Right cardiac atrium (tissue), 5 donors: Measurements from ENCODE around the gene BLOC1S4. TPM values are rescaled to one million over a fixed set of nuclear protein-coding genes. Genes with fewer than 3 reads are reported as not detected.

Experiments used
- ATAC-seq, 2 donors: fragments of 200-7000 bp; cut with Tn5 transposase; one replicate each; pipeline versions ENCODE4 v1.8.0 to v1.9.1; 2020; ENCODE audit warnings: moderate library complexity in 2 of 2, mild to moderate bottlenecking in 1 of 2
- DNase-seq, 3 donors: peaks; one replicate each; pipeline ENCODE4 v3.0.0-alpha.2; 2020
- H3K27ac ChIP-seq: one replicate; pipeline ENCODE4 v1.5.1; 2013; ENCODE audit warnings: mild to moderate bottlenecking, low read length, control low read depth, moderate library complexity
- H3K27me3 ChIP-seq: one replicate; pipeline ENCODE4 v1.6.1; 2013; ENCODE audit not compliant: control insufficient read depth, insufficient read depth
- H3K4me1 ChIP-seq: one replicate; pipeline ENCODE4 v1.6.1; 2013; ENCODE audit warnings: low read length; ENCODE audit not compliant: control insufficient read depth, insufficient read depth
- H3K4me3 ChIP-seq: one replicate; pipeline ENCODE4 v1.5.1; 2013; ENCODE audit warnings: low read length, control low read depth
- H3K9me3 ChIP-seq: one replicate; pipeline ENCODE4 v1.6.1; 2013; ENCODE audit warnings: low read length; ENCODE audit not compliant: control insufficient read depth
- WGBS: extraction: QIAGEN DNeasy Blood & Tissue Kit; methylation state at CpG from one replicate; pipeline ENCODE4 v1.1.7; 2013; 5-methylcytosine and 5-hydroxymethylcytosine counted together
- intact Hi-C, 4 donors: fragments of 100-400 bp; cut with DNase I; formaldehyde crosslinking; loops; one replicate each; pipeline versions ENCODE4 v1.11.0 to v1.14.0; 2022 to 2023
- polyA plus RNA-seq: library from polyadenylated mRNA; stranded (reverse); fragments of 200-250 nt; gene quantifications from one replicate; pipeline ENCODE4 v1.2.3, GENCODE V29; 2013
- total RNA-seq, 4 donors: library from RNA; stranded (reverse); fragmentation: NEBNext Ultra II Directional; extraction: Animal tissue kit (Norgen Biotek cat#: 25700); gene quantifications; one replicate each; pipeline ENCODE4 v1.2.1, GENCODE V29; 2021
- donor health status: healthy with polysubstance abuse.
- donor health status: DM: no; HTN: yes; CAD: no.
- donor health status: DM: no; HTN: no; CAD: no.
- donor health status: DM: no; HTN: yes; CAD: no; lungs with severe emphysema.
- donor health status: DM: yes; HTN: yes; CAD: no.

BLOC1S4 gene
- total and polyA plus RNA-seq, 5 donors = 7.0 to 9.1 (median 7.8) TPM

- Histone ChIP-seq H3K4me1 (peaks cover 9% of the 10 kb centered on the region), H3K9me3 (no peaks in the 10 kb centered on the region), H3K27me3 (no peaks in the 10 kb centered on the region), H3K4me3 (no peak overlapping the region), H3K27ac (peak overlapping the region; percentile 73)
- WGBS = 38% methylated on average over 20 of the region's 20 CpGs
- peak in 2 of 3 donors; percentile 83 for DNase-seq
- intact Hi-C loops = no loop called here
- peak; percentile 40 to 67 for ATAC-seq
Observed at GRCh38 chr4:6746721-6747293, 30.8 kb downstream of the BLOC1S4 start.

- 46% methylated on average over 11 of the region's 11 CpGs for WGBS
- intact Hi-C loops = no loop called here
- Histone ChIP-seq H3K27ac (peak overlapping the region; percentile 73), H3K27me3 (no peaks in the 10 kb centered on the region), H3K4me3 (no peak overlapping the region), H3K9me3 (no peaks in the 10 kb centered on the region), H3K4me1 (peaks cover 9% of the 10 kb centered on the region)
- peak; percentile 71 to 73 for ATAC-seq
- DNase-seq = peak; percentile 68 to 87 (median 87)
Observed at GRCh38 chr4:6747294-6748051, 31.5 kb downstream of the BLOC1S4 start.

GRCh38 chr4:6748286-6748685 is 32.3 kb downstream of the BLOC1S4 start:
- peaks cover 9% of the 10 kb centered on the region for H3K4me1 ChIP-seq
- no peak overlapping the region for H3K27ac ChIP-seq
- WGBS = 87% methylated on average over 9 of the region's 9 CpGs
- intact Hi-C loops = no loop called here
- ATAC-seq (no peak), DNase-seq (no peak)
- H3K4me3 ChIP-seq = no peak overlapping the region
- H3K9me3 ChIP-seq = no peaks in the 10 kb centered on the region
- H3K27me3 ChIP-seq = no peaks in the 10 kb centered on the region

GRCh38 chr4:6749340-6750171 is 33.6 kb downstream of the BLOC1S4 start:
- no peaks in the 10 kb centered on the region for H3K27me3 ChIP-seq
- intact Hi-C loops = no loop called here
- DNase-seq = peak; percentile 88 to 92 (median 89)
- H3K4me3 ChIP-seq = no peak overlapping the region
- peaks cover 9% of the 10 kb centered on the region for H3K4me1 ChIP-seq
- WGBS = 50% methylated on average over 25 of the region's 25 CpGs
- H3K27ac ChIP-seq = peak overlapping the region; percentile 13
- ATAC-seq = peak; percentile 78 to 89
- H3K9me3 ChIP-seq = no peaks in the 10 kb centered on the region

GRCh38 chr4:6750286-6751221 is 34.6 kb downstream of the BLOC1S4 start:
- H3K27ac ChIP-seq = no peak overlapping the region
- intact Hi-C loops = no loop called here
- peaks cover 12% of the 10 kb centered on the region for H3K4me1 ChIP-seq
- ATAC-seq (no peak), DNase-seq (peak in 1 of 3 donors; percentile 55)
- no peaks in the 10 kb centered on the region for H3K9me3 ChIP-seq
- H3K27me3 ChIP-seq = no peaks in the 10 kb centered on the region
- H3K4me3 ChIP-seq = no peak overlapping the region
- 83% methylated on average over 23 of the region's 23 CpGs for WGBS

GRCh38 chr4:6751611-6752485 is 35.9 kb downstream of the BLOC1S4 start:
- ATAC-seq = no peak
- DNase-seq = no peak
- peaks cover 12% of the 10 kb centered on the region for H3K4me1 ChIP-seq
- WGBS = 85% methylated on average over 18 of the region's 18 CpGs
- no peaks in the 10 kb centered on the region for H3K27me3 ChIP-seq
- intact Hi-C loops = no loop called here
- H3K27ac ChIP-seq = no peak overlapping the region
- no peak overlapping the region for H3K4me3 ChIP-seq
- no peaks in the 10 kb centered on the region for H3K9me3 ChIP-seq

- intact Hi-C loops = no loop called here
- no peak for ATAC-seq
- no peaks in the 10 kb centered on the region for H3K9me3 ChIP-seq
- no peak for DNase-seq
- WGBS = 84% methylated on average over 6 of the region's 6 CpGs
- no peak overlapping the region for H3K4me3 ChIP-seq
- H3K27me3 ChIP-seq = no peaks in the 10 kb centered on the region
- H3K4me1 ChIP-seq = peaks cover 7% of the 10 kb centered on the region
- H3K27ac ChIP-seq = no peak overlapping the region
Observed at GRCh38 chr4:6752486-6752829, 36.5 kb downstream of the BLOC1S4 start.

- no peak overlapping the region for H3K27ac ChIP-seq
Observed at GRCh38 chr4:6753103-6753560, 37.2 kb downstream of the BLOC1S4 start.

GRCh38 chr4:6753891-6754290 is 37.9 kb downstream of the BLOC1S4 start:
- no peak overlapping the region for H3K27ac ChIP-seq
- no peak overlapping the region for H3K4me3 ChIP-seq
- DNase-seq = no peak
- H3K9me3 ChIP-seq = no peaks in the 10 kb centered on the region
- 93% methylated on average over 9 of the region's 9 CpGs for WGBS
- peaks cover 3% of the 10 kb centered on the region for H3K4me1 ChIP-seq
- intact Hi-C loops = no loop called here
- no peak for ATAC-seq
- no peaks in the 10 kb centered on the region for H3K27me3 ChIP-seq

More at GRCh38 chr4:6753103-6753560, 37.2 kb downstream of the BLOC1S4 start:
- ATAC-seq (no peak), DNase-seq (peak; percentile 47 to 76 (median 71))
- H3K9me3 ChIP-seq = no peaks in the 10 kb centered on the region
- intact Hi-C loops = no loop called here
- no peak overlapping the region for H3K4me3 ChIP-seq
- peaks cover 3% of the 10 kb centered on the region for H3K4me1 ChIP-seq
- 71% methylated on average over 18 of the region's 18 CpGs for WGBS
- no peaks in the 10 kb centered on the region for H3K27me3 ChIP-seq
